Placental pericyte (primary cell): Measurements from ENCODE around the gene KCNK3. TPM values are rescaled to one million over a fixed set of nuclear protein-coding genes. Genes with fewer than 3 reads are reported as not detected.

Source experiments
- small RNA-seq: library from RNA; depleted of rRNA; stranded (forward); fragments of <200 nt; gene quantifications from one replicate; pipeline ENCODE3, GENCODE V24; 2012; ENCODE audit warnings: low replicate concordance
- total RNA-seq: library from RNA; depleted of rRNA; stranded (reverse); fragments of >200 nt; gene quantifications from 2 replicates; pipeline ENCODE4 v1.2.3, GENCODE V29; 2012

The KCNK3 gene
- 0.22 and 0.29 TPM in 2 replicates for total RNA-seq

DNA sequence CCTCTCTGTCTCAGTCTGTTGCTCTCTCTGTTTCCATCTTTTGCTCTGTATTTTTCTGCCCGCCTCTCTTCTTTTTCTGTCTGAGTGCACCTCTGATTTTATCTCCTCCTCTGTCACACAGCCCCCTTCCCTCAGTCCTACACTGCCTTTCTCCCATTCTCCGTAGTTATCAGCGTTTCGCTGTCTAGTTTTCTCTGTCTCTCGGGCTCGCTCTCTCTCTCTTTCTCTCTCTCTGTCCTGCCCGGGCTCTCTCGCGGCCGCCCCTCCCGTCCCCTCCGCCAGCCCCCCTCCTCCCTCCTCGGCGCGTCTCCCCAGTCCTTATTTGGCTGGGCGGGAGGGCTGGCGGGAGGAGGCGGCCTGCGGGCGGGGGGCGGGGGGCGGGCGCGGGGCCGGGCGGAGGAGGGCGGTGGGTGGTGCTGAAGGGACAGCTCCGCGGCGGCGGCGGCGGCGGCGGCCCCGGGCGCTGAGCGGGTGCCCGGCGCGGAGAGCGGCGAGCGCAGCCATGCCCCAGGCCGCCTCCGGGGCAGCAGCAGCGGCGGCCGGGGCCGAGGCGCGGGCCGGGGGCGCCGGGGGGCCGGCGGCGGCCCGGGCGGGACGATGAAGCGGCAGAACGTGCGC is at the start of gene KCNK3:
Gene KCNK3 (plus strand): TSS at position 444 of the 618 bp plus-strand sequence. CDS start 154 bp downstream, at position 598.

DNA sequence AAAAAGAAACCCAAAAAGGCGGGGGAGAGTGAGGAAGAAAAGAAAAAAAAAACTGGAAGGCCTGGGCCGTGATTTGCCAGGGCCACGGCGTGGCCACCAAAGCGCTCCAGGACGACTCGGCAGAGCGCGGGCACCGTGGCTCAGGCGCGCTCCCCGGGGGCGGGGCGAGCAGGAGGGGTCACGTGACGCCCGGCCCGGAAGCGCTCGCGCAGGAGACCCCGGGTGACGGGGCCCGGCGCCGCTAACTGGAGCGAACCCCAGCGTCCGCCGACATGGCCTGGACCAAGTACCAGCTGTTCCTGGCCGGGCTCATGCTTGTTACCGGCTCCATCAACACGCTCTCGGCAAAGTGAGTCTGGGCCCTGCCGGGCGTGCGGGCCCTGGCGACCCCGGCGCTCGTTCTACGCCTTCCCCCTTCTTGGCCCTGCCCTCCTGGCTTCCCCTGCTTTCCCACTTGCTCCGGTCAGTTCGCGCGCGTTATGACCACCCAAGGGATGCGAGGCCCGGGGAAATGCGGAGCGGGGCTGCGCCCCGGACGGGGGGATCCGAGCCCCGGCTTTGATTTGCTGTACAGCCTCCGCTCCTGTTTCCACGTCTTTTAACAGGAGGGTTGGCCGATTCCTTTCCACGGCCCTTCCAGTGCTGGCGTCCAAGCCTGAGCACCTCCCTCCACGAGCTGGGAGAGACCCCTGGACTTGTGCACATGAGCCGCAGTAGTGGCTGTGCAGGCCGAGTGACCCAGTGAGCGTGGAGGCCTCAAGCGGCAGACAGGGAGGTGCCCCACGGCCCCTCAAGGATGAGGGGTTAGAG is 71.8 kb downstream of the KCNK3 start, which contains the start of gene SLC35F6:
Gene SLC35F6 (plus strand): TSS at position 207 of the 810 bp plus-strand sequence. CDS start 66 bp downstream, at position 273.

Small RNA genes within 50 kb of the gene (small RNA-seq; reads per million reads assigned to genes)
- not detected for gene AC015977.1

Other genes starting within 250 kb of the KCNK3 start
- 0.14 TPM in 1 of 2 replicates, not detected in the other for gene OTOF, start 214.6 kb upstream of the KCNK3 start, total RNA-seq
- gene CIB4, start 51.4 kb upstream of the KCNK3 start, total RNA-seq = not detected in 2 replicates
- 82.6 and 114 TPM in 2 replicates for gene SLC35F6, start 71.6 kb downstream of the KCNK3 start, total RNA-seq
- 0.66 and 12.2 TPM in 2 replicates for gene CENPA, start 93.3 kb downstream of the KCNK3 start, total RNA-seq
- gene DPYSL5, start 155.4 kb downstream of the KCNK3 start, total RNA-seq = not detected in 2 replicates